ENCODE data around the gene FOXC1. TPM values are rescaled to one million over a fixed set of nuclear protein-coding genes. Genes with fewer than 3 reads are reported as not detected.

The FOXC1 gene
- total and polyA plus RNA-seq, 10 of the 15 experiments (the other 5 are each of a cell fraction or from before 2014, with no cell fraction given), result 0.13 to 1.5 (median 0.48) TPM; not detected in 2

GRCh38 chr6:1601158-1602048 is 8.3 kb upstream of the FOXC1 start:
- H3K9ac ChIP-seq (ENCODE audit: control insufficient read depth, insufficient read depth, low read length), result no peak overlapping the region
- H4K20me1 ChIP-seq (ENCODE audit: control insufficient read depth, insufficient read depth), result 0 out of 2 replicates have a peak, but pooled peaks cover 3% of the 10 kb centered on the region
- H3K36me3 ChIP-seq (ENCODE audit: control insufficient read depth in 2 of 2, insufficient read depth in 2 of 2, low read length in 1 of 2), result no peaks in the 10 kb centered on the region
- H3K4me3 ChIP-seq, result no peak overlapping the region
- no TSS peak for BruUV-seq (replicated peaks)
- in situ Hi-C loops (cut with MboI), result loop anchor here (5.0 kb wide), 1 partner anchor 506 kb away; no protein-coding TSS in a partner anchor
- ATAC-seq (no peak), FAIRE-seq (no peak), DNase-seq (ENCODE audit: low read depth, low spot score) (no peak)
- H3K79me2 ChIP-seq (ENCODE audit: control insufficient read depth, insufficient read depth, low read length), result no peaks in the 10 kb centered on the region
- peaks cover 14 to 26% of the 10 kb centered on the region in 2 experiments for H3K27me3 ChIP-seq (replicated peaks in 1 of 2; ENCODE audit: control insufficient read depth in 2 of 2, insufficient read depth in 2 of 2, low read length in 1 of 2)
- ChIA-PET SMC1A (ENCODE audit: uncharacterized antibody, unreplicated experiment) (interaction anchor here (0.9 to 1.8 kb wide), 2 partner anchors 498 to 753 kb away, joined by 4 to 5 read pairs; no protein-coding TSS in a partner anchor), POLR2A (no interaction called here), CTCF (interaction anchor here (1.2 to 1.5 kb wide), 3 partner anchors 753 to 1033 kb away, joined by 3 to 6 read pairs (median 5); no protein-coding TSS in a partner anchor), RAD21 (ENCODE audit: unreplicated experiment) (no interaction called here)
- H3K27ac ChIP-seq (ENCODE audit: control insufficient read depth, insufficient read depth), result no peak overlapping the region
- peaks cover under 1% of the 10 kb centered on the region for H3K4me1 ChIP-seq (ENCODE audit: control insufficient read depth, insufficient read depth, low read length)
- no peak overlapping the region for H3K4me2 ChIP-seq (ENCODE audit: control insufficient read depth, insufficient read depth)
- whole genome bisulfite sequencing (ENCODE audit: insufficient coverage, insufficient replicate concordance, low lambda C conversion rate, missing lambda C conversion rate), result 61% methylated on average over 60 of the region's 60 CpGs
- intact Hi-C loops (cut with micrococcal nuclease; ENCODE audit: unreplicated experiment), result loop anchor here (10.0 kb wide), 1 partner anchor 173 kb away; no protein-coding TSS in a partner anchor
- H2AFZ ChIP-seq (ENCODE audit: control insufficient read depth, low read depth, low read length), result no peak overlapping the region
- H3K9me3 ChIP-seq (replicated peaks; ENCODE audit: control insufficient read depth, insufficient read depth, low read length), result no peaks in the 10 kb centered on the region
- no peak for TF ChIP-seq SP1 (IDR thresholded peaks at IDR 0.05; ENCODE audit: low read depth, low read length)
- no peak for TF ChIP-seq NKRF (conservative IDR thresholded peaks at IDR 0.05)
- no peak for TF ChIP-seq KAT2A (conservative IDR thresholded peaks at IDR 0.05; ENCODE audit: control insufficient read depth, low read depth, low read length)
- no peak for TF ChIP-seq PBX3 (IDR thresholded peaks at IDR 0.05; ENCODE audit: insufficient replicate concordance, low read depth, low read length)
- no peak for TF ChIP-seq ASH2L (IDR thresholded peaks at IDR 0.05; ENCODE audit: borderline replicate concordance, low read depth)
- TF ChIP-seq SUPT20H (IDR thresholded peaks at IDR 0.05; ENCODE audit: borderline replicate concordance, control insufficient read depth, low read depth, low read length), result no peak
- no peak for TF ChIP-seq ZNF207 (IDR thresholded peaks at IDR 0.05; ENCODE audit: borderline replicate concordance)
- no peak for TF ChIP-seq POLR2AphosphoS5 (IDR thresholded peaks at IDR 0.05; ENCODE audit: low read length)
- no peak for TF ChIP-seq ETV6 (conservative IDR thresholded peaks at IDR 0.05 in 1 of 2, IDR thresholded peaks at IDR 0.05 in 1 of 2; ENCODE audit: borderline replicate concordance in 1 of 2, low read depth in 1 of 2)
- no peak for TF ChIP-seq IRF3 (IDR thresholded peaks at IDR 0.05)
- TF ChIP-seq GABPA (IDR thresholded peaks at IDR 0.05; ENCODE audit: low read depth), result no peak
- TF ChIP-seq ZNF384 (IDR thresholded peaks at IDR 0.05; ENCODE audit: borderline replicate concordance, low read depth, low read length), result no peak
- no peak for TF ChIP-seq SMC3 (IDR thresholded peaks at IDR 0.05; ENCODE audit: borderline replicate concordance, low read length)
- no peak for TF ChIP-seq RAD21 (IDR thresholded peaks at IDR 0.05; ENCODE audit: insufficient read depth, low read depth, low read length)
- TF ChIP-seq EGR1 (IDR thresholded peaks at IDR 0.05; ENCODE audit: borderline replicate concordance in 1 of 2, low read depth in 2 of 2, low read length in 2 of 2), result no peak
- no peak for TF ChIP-seq TCF12 (IDR thresholded peaks at IDR 0.05; ENCODE audit: low read depth, low read length)
- no peak for TF ChIP-seq ZNF24 (IDR thresholded peaks at IDR 0.05)
- TF ChIP-seq NFYA (IDR thresholded peaks at IDR 0.05; ENCODE audit: borderline replicate concordance, low read depth, low read length), result no peak

All from GM12878 (cell line).